K562 (cell line): ENCODE results near the gene LMAN2. TPM values are rescaled to one million over a fixed set of nuclear protein-coding genes. Genes with fewer than 3 reads are reported as not detected.

ENCODE experiments used
- CBX1 ChIP-seq: sonication (generic); IDR thresholded peaks from 2 replicates; pipeline ENCODE4 v1.6.1; 2016; ENCODE audit warnings: antibody characterized with exemption, low read depth, mild to moderate bottlenecking
- CHD2 ChIP-seq: IDR thresholded peaks from 2 replicates; pipeline ENCODE4 v1.6.1; 2011; ENCODE audit warnings: low read depth, low read length
- CTBP1 ChIP-seq: fragments of 450-650 bp; IDR thresholded peaks from 2 replicates; pipeline ENCODE4 v1.6.1; 2016; ENCODE audit warnings: borderline replicate concordance
- DLX4 ChIP-seq: fragments of 250-450 bp; sonication (Bioruptor Pico); IDR thresholded peaks from 2 replicates; pipeline ENCODE4 v1.6.1; 2021; ENCODE audit warnings: mild to moderate bottlenecking
- ETV1 ChIP-seq: fragments of 450-650 bp; conservative IDR thresholded peaks from 2 replicates; pipeline ENCODE4 v1.6.1; 2016; ENCODE audit warnings: missing genetic modification characterization, control low read depth, low read depth, missing compliant biosample characterization
- GTF2A2 ChIP-seq: IDR thresholded peaks from 2 replicates; pipeline ENCODE4 v1.6.1; 2016; ENCODE audit warnings: mild to moderate bottlenecking, missing genetic modification characterization, missing compliant biosample characterization
- LARP7 ChIP-seq: fragments of 450-650 bp; IDR thresholded peaks from 2 replicates; pipeline ENCODE4 v1.6.1; 2016
- MEIS2 ChIP-seq: fragments of 450-650 bp; IDR thresholded peaks from 2 replicates; pipeline ENCODE4 v1.6.1; 2014; ENCODE audit warnings: mild to moderate bottlenecking; ENCODE audit not compliant: partially characterized antibody
- PRMT5 ChIP-seq: sonication (generic); formaldehyde crosslinking; IDR thresholded peaks from 2 replicates; pipeline ENCODE4 v1.5.0; 2020; ENCODE audit warnings: missing genetic modification reagents
- RNF219 ChIP-seq: fragments of 250-450 bp; sonication (Bioruptor Pico); IDR thresholded peaks from 2 replicates; pipeline ENCODE4 v1.5.0; 2022; ENCODE audit warnings: mild to moderate bottlenecking
- TFE3 ChIP-seq: fragments of 450-650 bp; formaldehyde crosslinking; IDR thresholded peaks from 2 replicates; pipeline ENCODE4 v1.4.0; 2020; ENCODE audit warnings: mild to moderate bottlenecking, mixed read lengths
- ZBTB17 ChIP-seq: fragments of 450-650 bp; formaldehyde crosslinking; IDR thresholded peaks from 2 replicates; pipeline ENCODE4 v1.4.0; 2020; ENCODE audit warnings: mild to moderate bottlenecking
- ZNF274 ChIP-seq: IDR thresholded peaks from 2 replicates; pipeline ENCODE4 v1.6.1; 2011; ENCODE audit warnings: low read depth, mild to moderate bottlenecking, low read length, moderate library complexity, borderline replicate concordance
- ZNF407 ChIP-seq: fragments of 450-650 bp; IDR thresholded peaks from 2 replicates; pipeline ENCODE4 v1.6.1; 2016; ENCODE audit warnings: low read depth
- ZNF41 ChIP-seq: fragments of 250-450 bp; sonication (Bioruptor Pico); conservative IDR thresholded peaks from 2 replicates; pipeline ENCODE4 v1.4.0; 2020; ENCODE audit warnings: mild to moderate bottlenecking
- ZNF586 ChIP-seq: fragments of 450-650 bp; formaldehyde crosslinking; conservative IDR thresholded peaks from 2 replicates; pipeline ENCODE4 v1.4.0; 2020; ENCODE audit warnings: mild to moderate bottlenecking, moderate library complexity
- polyA plus RNA-seq, 8 experiments: library from polyadenylated mRNA; depleted of rRNA in 4 of 8; stranded (reverse) in 5 of 8; unstranded in 3 of 8; fragments of >200 nt; fragmentation: Nextera tagmentation in 2 of 8; fragmentation: Illumina TruSeq in 1 of 8; extraction: Ambion mirVana in 2 of 8; extraction: Trizol in 1 of 8; gene quantifications; 2 replicates each; pipeline versions ENCODE4 v1.2.1 to v1.2.3, GENCODE V29; 2011 to 2014; ENCODE audit warnings: inconsistent platforms in 1 of 8, missing spikeins in 1 of 8
- total RNA-seq, 7 experiments: library from RNA; depleted of rRNA in 6 of 7; stranded (reverse); fragments of >200 nt in 6 of 7; fragmentation: Illumina TruSeq in 2 of 7; extraction: Trizol in 2 of 7; gene quantifications; 2 replicates each; pipeline versions ENCODE4 v1.2.1 to v1.2.3, GENCODE V29; 2011 to 2021; ENCODE audit warnings: low replicate concordance in 1 of 7

LMAN2 gene
- total and polyA plus RNA-seq, 9 of the 15 experiments (the other 6 are each of a cell fraction or from before 2014, with no cell fraction given) = 2.7 to 254 (median 136) TPM

- no peak for TF ChIP-seq DLX4 (CRISPR knock-in tag)
- no peak for TF ChIP-seq TFE3 (CRISPR knock-in tag)
- TF ChIP-seq LARP7 = no peak
- no peak for TF ChIP-seq ZNF274
- TF ChIP-seq MEIS2 = peak; percentile 75
- no peak for TF ChIP-seq PRMT5 (CRISPR knock-in tag)
- no peak for TF ChIP-seq GTF2A2 (tag)
- TF ChIP-seq ETV1 (tag) = 0 out of 2 replicates have a peak, but pooled peaks have one; percentile 43
- TF ChIP-seq CBX1 = no peak
- TF ChIP-seq ZNF407 = no peak
- no peak for TF ChIP-seq ZBTB17 (CRISPR knock-in tag)
- TF ChIP-seq RNF219 (CRISPR knock-in tag) = no peak
- TF ChIP-seq ZNF41 (CRISPR knock-in tag) = no peak
- no peak for TF ChIP-seq CHD2
- TF ChIP-seq CTBP1 = peak; percentile 62; the same call in 1 of the 2 replicates
- no peak for TF ChIP-seq ZNF586 (CRISPR knock-in tag)
Observed at GRCh38 chr5:177300236-177300880, 51.1 kb downstream of the LMAN2 start (continued).
